Endothelial cell of umbilical vein (primary cell): Measurements from ENCODE around the gene RAB8B. TPM values are rescaled to one million over a fixed set of nuclear protein-coding genes. Genes with fewer than 3 reads are reported as not detected.

Experiments used
- BruUV-seq: library from RNA; stranded (reverse); fragments of 400-500 nt; replicated peaks from 2 replicates; lab custom pipeline; 2021; lab: Mats Ljungman, UMichigan
- CTCF ChIA-PET: fragments of 300-600, 350-600 bp; sonication (Branson Sonifier 250); formaldehyde crosslinking; loops from one replicate; lab custom pipeline; 2021; ENCODE audit warnings: antibody characterized with exemption, inconsistent platforms; lab: Charles Lee
- POLR2A ChIA-PET: fragments of 300-600, 350-600 bp; sonication (Branson Sonifier 250); formaldehyde crosslinking; loops from one replicate; lab custom pipeline; 2021; ENCODE audit warnings: antibody characterized with exemption, inconsistent platforms; lab: Charles Lee
- DNase-seq: peaks from one replicate; pipeline ENCODE4 v3.0.0-alpha.2; 2011; ENCODE audit warnings: low read depth, low spot score
- FAIRE-seq: peaks from 2 replicates; lab custom pipeline; 2011; peaks lifted over from hg19 to GRCh38; lab: Jason Lieb, UNC
- H2AFZ ChIP-seq: 2 replicates; pipeline ENCODE4 v1.6.0; 2012; ENCODE audit warnings: low read depth, low read length, control low read depth, inconsistent platforms
- H3K27ac ChIP-seq: 2 replicates; pipeline ENCODE4 v1.5.1; 2011; ENCODE audit warnings: low read depth, mild to moderate bottlenecking, control low read depth, low read length, moderate library complexity; ENCODE audit not compliant: insufficient read depth
- H3K27me3 ChIP-seq, 2 experiments: 2 replicates each; pipeline versions ENCODE4 v1.6.0 to v1.6.1; 2011; ENCODE audit warnings: low read length in 2 of 2, mixed read lengths in 1 of 2; ENCODE audit not compliant: control insufficient read depth in 2 of 2, insufficient read depth in 2 of 2
- H3K36me3 ChIP-seq, 2 experiments: 2 replicates in 1 of 2; 3 replicates in 1 of 2; pipeline ENCODE4 v1.5.1; 2011; ENCODE audit warnings: low read length in 2 of 2, mild to moderate bottlenecking in 1 of 2, moderate library complexity in 1 of 2; ENCODE audit not compliant: control insufficient read depth in 2 of 2, insufficient read depth in 2 of 2; ENCODE audit errors: extremely low read depth in 1 of 2
- H3K4me1 ChIP-seq: 3 replicates; pipeline ENCODE4 v1.5.1; 2011; ENCODE audit warnings: mild to moderate bottlenecking, low read length; ENCODE audit not compliant: control insufficient read depth, insufficient read depth; ENCODE audit errors: extremely low read depth
- H3K4me2 ChIP-seq: 2 replicates; pipeline ENCODE4 v1.6.1; 2011; ENCODE audit warnings: low read length, control low read depth, mixed read lengths; ENCODE audit not compliant: insufficient read depth
- H3K4me3 ChIP-seq, 3 experiments: fragments of 200-600 bp in 1 of 3; sonication (generic), shearing (Covaris generic) in 1 of 3; replicated peaks in 1 of 3; 2 replicates each; pipeline ENCODE4 v1.5.1; 2011 to 2016; ENCODE audit warnings: control low read depth in 3 of 3, low read length in 3 of 3, mild to moderate bottlenecking in 2 of 3, inconsistent platforms in 1 of 3, low read depth in 1 of 3, moderate library complexity in 1 of 3; ENCODE audit not compliant: insufficient read depth in 1 of 3
- H3K79me2 ChIP-seq: 2 replicates; pipeline ENCODE4 v1.6.0; 2012; ENCODE audit warnings: low read length, inconsistent platforms; ENCODE audit not compliant: control insufficient read depth, insufficient read depth
- H3K9ac ChIP-seq: replicated peaks from 2 replicates; pipeline ENCODE3; 2011; ENCODE audit warnings: low read length, control low read depth; ENCODE audit not compliant: insufficient read depth; ENCODE audit errors: extremely low read depth
- H3K9me1 ChIP-seq: replicated peaks from 3 replicates; pipeline ENCODE4 v1.6.0; 2011; ENCODE audit warnings: mild to moderate bottlenecking, low read length; ENCODE audit not compliant: control insufficient read depth, insufficient read depth; ENCODE audit errors: extremely low read depth
- H3K9me3 ChIP-seq: replicated peaks from 2 replicates; pipeline ENCODE4 v1.5.1; 2012; ENCODE audit warnings: low read length, inconsistent platforms; ENCODE audit not compliant: control insufficient read depth, insufficient read depth
- H4K20me1 ChIP-seq: replicated peaks from 2 replicates; pipeline ENCODE3; 2011; ENCODE audit warnings: mild to moderate bottlenecking, low read length; ENCODE audit not compliant: control insufficient read depth, insufficient read depth; ENCODE audit errors: extremely low read depth
- EZH2 ChIP-seq: IDR thresholded peaks from 2 replicates; pipeline ENCODE4 v1.6.1; 2012; ENCODE audit warnings: borderline replicate concordance, low read depth, mild to moderate bottlenecking, moderate library complexity, low read length, inconsistent platforms; ENCODE audit not compliant: severe bottlenecking
- FOS ChIP-seq: IDR thresholded peaks from 2 replicates; pipeline ENCODE4 v1.6.1; 2011; ENCODE audit warnings: mild to moderate bottlenecking, low read length, moderate library complexity, borderline replicate concordance; ENCODE audit not compliant: insufficient read depth
- GATA2 ChIP-seq: IDR thresholded peaks from 2 replicates; pipeline ENCODE4 v1.7.0; 2011; ENCODE audit warnings: low read depth, mild to moderate bottlenecking, moderate library complexity, mixed read lengths, low read length; ENCODE audit not compliant: insufficient read length, insufficient read depth
- JUN ChIP-seq: IDR thresholded peaks from 2 replicates; pipeline ENCODE4 v1.6.1; 2011; ENCODE audit warnings: borderline replicate concordance, low read depth; ENCODE audit not compliant: insufficient read length, insufficient read depth
- MYC ChIP-seq: IDR thresholded peaks from one replicate; pipeline ENCODE4 v1.6.1; 2011; ENCODE audit warnings: mild to moderate bottlenecking, low read depth, low read length
- POLR2A ChIP-seq: IDR thresholded peaks from 2 replicates; pipeline ENCODE4 v1.6.1; 2012; ENCODE audit warnings: low read depth, mild to moderate bottlenecking, control low read depth, low read length
- POLR2AphosphoS5 ChIP-seq: IDR thresholded peaks from 2 replicates; pipeline ENCODE4 v1.6.1; 2012; ENCODE audit warnings: low read depth, mild to moderate bottlenecking, control low read depth, low read length, moderate library complexity; ENCODE audit not compliant: insufficient read depth
- dilution Hi-C: fragments of 300-500 bp; cut with MboI; formaldehyde crosslinking; loops from one replicate; pipeline ENCODE4 v1.15.0; 2019; ENCODE audit warnings: low sequenced_read_pairs; ENCODE audit not compliant: extremely low pct_ligation_motif_present
- intact Hi-C: fragments of 100-400 bp; cut with micrococcal nuclease; formaldehyde crosslinking; loops from one replicate; pipeline ENCODE4 v1.10.0; 2022
- polyA plus RNA-seq, 4 experiments: library from polyadenylated mRNA; depleted of rRNA in 3 of 4; stranded (reverse) in 3 of 4; unstranded in 1 of 4; fragments of >200 nt; gene quantifications; 2 replicates each; pipeline versions ENCODE4 v1.2.1 to v1.2.3, GENCODE V29; 2011 to 2012; ENCODE audit warnings: missing spikeins in 1 of 4
- total RNA-seq: library from RNA; stranded (reverse); gene quantifications from 2 replicates; pipeline ENCODE4 v1.2.3, GENCODE V29; 2021
- TF ChIP-seq, protein P1 (sequence below): IDR thresholded peaks from 2 replicates; pipeline ENCODE4 v1.6.1; 2011; ENCODE audit not compliant: insufficient read depth, insufficient read length
- TF ChIP-seq, protein P2 (sequence below), 2 donors: IDR thresholded peaks; 1 replicate in 1 of 2; 2 replicates in 1 of 2; pipeline ENCODE4 v1.5.1; 2011; ENCODE audit warnings: low read length in 2 of 2, mild to moderate bottlenecking in 2 of 2, moderate library complexity in 2 of 2, control low read depth in 1 of 2, inconsistent platforms in 1 of 2, low read depth in 1 of 2; ENCODE audit not compliant: insufficient read depth in 1 of 2; ENCODE audit errors: extremely low read depth in 1 of 2

The RAB8B gene
- total and polyA plus RNA-seq, 2 donors (not counting 3 experiments of a cell fraction or from before 2014, with no cell fraction given): 10.4 to 52.5 TPM

DNA sequence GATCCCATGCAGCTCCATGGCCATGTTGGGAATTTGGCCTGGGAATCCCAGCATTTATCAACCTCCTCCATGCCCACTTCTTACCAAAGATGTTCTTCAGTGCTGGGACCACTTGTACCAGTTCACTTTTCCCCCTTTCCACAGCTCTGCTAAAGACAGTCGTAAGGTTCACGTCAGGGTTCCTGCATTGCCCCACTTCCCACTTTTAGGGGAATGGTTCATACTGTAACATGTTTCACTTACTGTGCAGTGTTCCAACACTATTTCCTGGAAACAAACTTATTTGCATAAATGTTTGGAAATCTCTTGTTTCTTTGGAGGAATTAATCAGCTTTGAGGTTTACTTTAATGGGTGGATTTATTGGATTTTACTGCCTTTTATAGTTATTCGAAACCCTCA is 105.0 kb downstream of the RAB8B start:
- intact Hi-C loops (no loop called here), dilution Hi-C loops (no loop called here)
- Histone ChIP-seq H2AFZ (no peak overlapping the region), H3K4me1 (peaks cover 22% of the 10 kb centered on the region), H3K36me3 (no peaks in the 10 kb centered on the region), H3K79me2 (no peaks in the 10 kb centered on the region), H3K4me2 (no peak overlapping the region), H3K9ac (no peak overlapping the region), H3K27ac (no peak overlapping the region), H3K4me3 (no peak overlapping the region), H3K9me3 (no peaks in the 10 kb centered on the region), H3K9me1 (no peaks in the 10 kb centered on the region), H4K20me1 (no peaks in the 10 kb centered on the region), H3K27me3 (no peaks in the 10 kb centered on the region)
- CTCF ChIA-PET: interaction anchor here (1.2 to 2.6 kb wide), 3 partner anchors 108 to 110 kb away, joined by 3 to 15 read pairs (median 4); no protein-coding TSS in a partner anchor
- BruUV-seq: no TSS peak
- DNase-seq: no peak
- no peak for FAIRE-seq
- TF ChIP-seq, protein P1, sequence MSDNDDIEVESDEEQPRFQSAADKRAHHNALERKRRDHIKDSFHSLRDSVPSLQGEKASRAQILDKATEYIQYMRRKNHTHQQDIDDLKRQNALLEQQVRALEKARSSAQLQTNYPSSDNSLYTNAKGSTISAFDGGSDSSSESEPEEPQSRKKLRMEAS: no peak
- TF ChIP-seq EZH2 (no peak), POLR2A (no peak), GATA2 (no peak), MYC (no peak), POLR2AphosphoS5 (no peak), FOS (no peak), JUN (no peak)
- TF ChIP-seq, protein P2, sequence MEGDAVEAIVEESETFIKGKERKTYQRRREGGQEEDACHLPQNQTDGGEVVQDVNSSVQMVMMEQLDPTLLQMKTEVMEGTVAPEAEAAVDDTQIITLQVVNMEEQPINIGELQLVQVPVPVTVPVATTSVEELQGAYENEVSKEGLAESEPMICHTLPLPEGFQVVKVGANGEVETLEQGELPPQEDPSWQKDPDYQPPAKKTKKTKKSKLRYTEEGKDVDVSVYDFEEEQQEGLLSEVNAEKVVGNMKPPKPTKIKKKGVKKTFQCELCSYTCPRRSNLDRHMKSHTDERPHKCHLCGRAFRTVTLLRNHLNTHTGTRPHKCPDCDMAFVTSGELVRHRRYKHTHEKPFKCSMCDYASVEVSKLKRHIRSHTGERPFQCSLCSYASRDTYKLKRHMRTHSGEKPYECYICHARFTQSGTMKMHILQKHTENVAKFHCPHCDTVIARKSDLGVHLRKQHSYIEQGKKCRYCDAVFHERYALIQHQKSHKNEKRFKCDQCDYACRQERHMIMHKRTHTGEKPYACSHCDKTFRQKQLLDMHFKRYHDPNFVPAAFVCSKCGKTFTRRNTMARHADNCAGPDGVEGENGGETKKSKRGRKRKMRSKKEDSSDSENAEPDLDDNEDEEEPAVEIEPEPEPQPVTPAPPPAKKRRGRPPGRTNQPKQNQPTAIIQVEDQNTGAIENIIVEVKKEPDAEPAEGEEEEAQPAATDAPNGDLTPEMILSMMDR (IDR thresholded peaks at IDR 0.05; ENCODE audit: extremely low read depth in 1 of 2, insufficient read depth in 1 of 2, low read depth in 1 of 2, low read length in 2 of 2): no peak
- POLR2A ChIA-PET: no interaction called here
